HepG2 (cell line): ENCODE results near the gene EEF1AKMT1. TPM values are rescaled to one million over a fixed set of nuclear protein-coding genes. Genes with fewer than 3 reads are reported as not detected.
A peak's percentile ranks its signal among the peaks of the same experiment; 100 is the strongest.

ENCODE experiments used
- E2F2 ChIP-seq: sonication (generic); formaldehyde crosslinking; IDR thresholded peaks from 2 replicates; pipeline ENCODE4 v1.4.0; 2020; ENCODE audit warnings: missing genetic modification reagents, borderline replicate concordance
- HOXA3 ChIP-seq: sonication (generic); formaldehyde crosslinking; IDR thresholded peaks from 2 replicates; pipeline ENCODE4 v1.5.0; 2020; ENCODE audit warnings: missing genetic modification reagents
- KIAA2018 ChIP-seq: sonication (generic); formaldehyde crosslinking; IDR thresholded peaks from 2 replicates; pipeline ENCODE4 v1.5.0; 2020; ENCODE audit warnings: mild to moderate bottlenecking, missing genetic modification reagents, borderline replicate concordance
- KLF9 ChIP-seq: IDR thresholded peaks from 2 replicates; pipeline ENCODE4 v1.6.1; 2016; ENCODE audit warnings: low read depth
- MATR3 ChIP-seq: sonication (generic); formaldehyde crosslinking; IDR thresholded peaks from 2 replicates; pipeline ENCODE4 v1.4.0; 2020; ENCODE audit warnings: missing genetic modification reagents
- MEIS1 ChIP-seq: sonication (generic); formaldehyde crosslinking; IDR thresholded peaks from 2 replicates; pipeline ENCODE4 v1.9.0; 2021; ENCODE audit warnings: mild to moderate bottlenecking, missing genetic modification reagents, moderate library complexity, borderline replicate concordance
- NFE2L2 ChIP-seq: fragments of 150-350 bp; IDR thresholded peaks from 2 replicates; pipeline ENCODE4 v1.6.1; 2014; ENCODE audit warnings: low read length
- NFYB ChIP-seq: sonication (generic); formaldehyde crosslinking; IDR thresholded peaks from 2 replicates; pipeline ENCODE4 v1.4.0; 2020; ENCODE audit warnings: missing genetic modification reagents
- NR2F2 ChIP-seq: IDR thresholded peaks from 2 replicates; pipeline ENCODE4 v1.6.1; 2012; ENCODE audit warnings: low read depth, inconsistent platforms, borderline replicate concordance
- ZBTB25 ChIP-seq: IDR thresholded peaks from 2 replicates; pipeline ENCODE4 v1.6.1; 2018; ENCODE audit warnings: missing genetic modification reagents
- ZBTB43 ChIP-seq: sonication (generic); formaldehyde crosslinking; conservative IDR thresholded peaks from 2 replicates; pipeline ENCODE4 v1.4.0; 2020; ENCODE audit warnings: missing genetic modification reagents
- ZHX1 ChIP-seq: sonication (generic); formaldehyde crosslinking; IDR thresholded peaks from 2 replicates; pipeline ENCODE4 v1.8.1; 2022; ENCODE audit warnings: low read depth, mild to moderate bottlenecking, missing genetic modification reagents
- ZNF720 ChIP-seq: sonication (generic); formaldehyde crosslinking; IDR thresholded peaks from 2 replicates; pipeline ENCODE4 v1.4.0; 2020; ENCODE audit warnings: missing genetic modification reagents
- polyA plus RNA-seq, 8 experiments: library from polyadenylated mRNA; depleted of rRNA in 3 of 8; stranded (reverse) in 7 of 8; unstranded in 1 of 8; fragments of >200 nt; fragmentation: Illumina TruSeq in 4 of 8; extraction: Trizol in 4 of 8; gene quantifications; 2 replicates each; pipeline versions ENCODE4 v1.2.1 to v1.2.3, GENCODE V29; 2011 to 2016; ENCODE audit warnings: low read depth in 4 of 8, missing spikeins in 1 of 8, mixed read lengths in 1 of 8; ENCODE audit not compliant: insufficient read depth in 1 of 8
- total RNA-seq, 5 experiments: library from RNA; depleted of rRNA; stranded (reverse); fragments of >200 nt; fragmentation: Illumina TruSeq; extraction: Trizol; gene quantifications; 2 replicates each; pipeline ENCODE4 v1.2.3, GENCODE V29; 2016; ENCODE audit warnings: low read depth in 1 of 5

EEF1AKMT1 gene
- total and polyA plus RNA-seq, 2 of the 13 experiments (the other 11 are each of a cell fraction or from before 2014, with no cell fraction given), result 6.0 to 16.1 TPM

- TF ChIP-seq ZHX1 (no peak), MATR3 (no peak), ZBTB25 (CRISPR knock-in tag) (peak; percentile 16; the same call in 1 of the 2 replicates), KLF9 (CRISPR knock-in tag) (no peak), MEIS1 (CRISPR knock-in tag) (peak; percentile 93), E2F2 (peak; percentile 65; the same call in 1 of the 2 replicates), KIAA2018 (CRISPR knock-in tag) (no peak), HOXA3 (CRISPR knock-in tag) (peak; percentile 37; the same call in 1 of the 2 replicates), NFYB (peak; percentile 33), NR2F2 (no peak), ZNF720 (CRISPR knock-in tag) (no peak), NFE2L2 (no peak), ZBTB43 (CRISPR knock-in tag) (peak; percentile 77)
Measured at GRCh38 chr13:20773194-20774080, at the start of gene EEF1AKMT1 (continued).
